HG03280 (cell line): ENCODE data around the gene RLN1.
"Not testable (repeated sequence)": the region's sequence is repeated elsewhere in the genome, so short reads cannot be mapped to it uniquely, and the experiment has no call there.

ENCODE experiments used
- ATAC-seq: cut with Tn5 transposase; IDR thresholded peaks from one replicate; pipeline ENCODE4 v1.9.1; 2021; ENCODE audit warnings: mild to moderate bottlenecking, moderate library complexity; ENCODE audit not compliant: unreplicated experiment

Gene RLN1

GRCh38 chr9:5326187-5326586 lies 13.5 kb downstream of the RLN1 start:
- ATAC-seq: no peak

DNA sequence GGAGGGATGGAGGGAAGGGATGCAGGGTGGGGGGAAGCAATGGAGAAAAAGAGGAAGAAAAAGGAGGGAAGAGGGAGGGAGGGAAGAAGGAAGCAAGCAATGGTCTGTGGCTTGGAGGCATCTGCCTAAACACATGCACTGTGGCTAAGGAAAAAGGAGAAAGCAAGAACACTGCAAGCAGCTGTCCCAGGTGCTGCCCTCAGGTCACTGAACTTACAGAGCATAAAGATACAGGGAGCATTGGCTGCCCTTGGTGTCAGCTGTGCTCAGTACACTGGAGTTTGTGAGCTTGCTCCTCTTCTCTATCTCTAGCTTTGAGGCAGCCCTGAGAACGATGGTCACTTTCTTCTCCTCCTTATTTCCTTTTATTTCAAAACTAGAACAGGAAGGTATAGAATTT lies 18.1 kb downstream of the RLN1 start:
- not testable (repeated sequence) for ATAC-seq

GRCh38 chr9:5321058-5321457 lies 18.6 kb downstream of the RLN1 start:
- no peak for ATAC-seq

GRCh38 chr9:5316406-5316805 lies 23.3 kb downstream of the RLN1 start:
- not testable (repeated sequence) for ATAC-seq

GRCh38 chr9:5315187-5315923 lies 24.3 kb downstream of the RLN1 start:
- no peak for ATAC-seq

DNA sequence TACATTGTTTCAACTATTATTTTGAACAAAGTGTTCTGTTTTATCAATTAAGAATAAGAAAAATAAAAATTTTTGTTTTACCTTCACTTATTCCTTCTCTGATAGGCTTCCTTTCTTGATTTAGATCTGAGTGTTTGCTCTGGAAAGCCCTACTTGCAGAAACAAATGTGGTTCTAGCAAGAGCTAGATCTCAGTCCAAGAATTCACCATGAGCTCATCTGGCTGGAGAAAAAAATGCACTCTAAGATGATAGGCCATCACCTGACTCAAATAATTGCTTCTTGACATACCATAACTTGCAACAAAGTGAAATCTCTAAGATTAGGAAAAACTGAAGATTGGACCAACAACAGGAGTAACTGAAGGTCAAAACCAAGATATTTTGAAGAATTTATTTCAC lies 28.8 kb downstream of the RLN1 start:
- no peak for ATAC-seq

DNA sequence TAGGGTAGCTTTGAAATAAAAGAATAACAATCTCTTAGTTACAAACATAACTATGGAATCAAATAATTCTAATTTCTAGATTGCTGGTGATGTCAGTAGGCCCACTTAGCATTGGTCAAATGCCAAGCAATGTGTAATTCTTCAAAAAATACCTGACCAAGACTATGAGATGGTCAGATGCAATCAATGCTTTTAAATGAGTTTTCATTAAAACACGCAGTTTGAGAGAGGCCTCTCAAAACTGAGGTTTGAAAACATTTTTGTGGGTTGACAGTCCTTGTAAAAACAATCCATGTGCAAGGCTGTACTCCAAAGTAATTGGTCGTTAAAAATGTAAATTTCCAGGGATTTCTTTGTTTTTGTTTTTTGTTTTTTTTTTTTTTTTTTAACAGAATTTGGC lies 33.9 kb downstream of the RLN1 start:
- no peak for ATAC-seq

GRCh38 chr9:5303840-5304795 lies 35.6 kb downstream of the RLN1 start, which contains the start of gene RLN2:
TSS of gene RLN2 (minus strand) at chr9:5304716. CDS start at chr9:5304580, 136 bp downstream.
- ATAC-seq: peak; percentile 99

- ATAC-seq: no peak
Observed at GRCh38 chr9:5301544-5301943, 38.1 kb downstream of the RLN1 start.

GRCh38 chr9:5292141-5292540 lies 47.5 kb downstream of the RLN1 start:
- no peak for ATAC-seq

- ATAC-seq: no peak
Observed at GRCh38 chr9:5288591-5288990, 51.1 kb downstream of the RLN1 start.

GRCh38 chr9:5286262-5286661 lies 53.4 kb downstream of the RLN1 start:
- no peak for ATAC-seq
